A172 (cell line): ENCODE results near the gene ARHGAP26. TPM values are rescaled to one million over a fixed set of nuclear protein-coding genes. Genes with fewer than 3 reads are reported as not detected.

Source experiments
- DNase-seq: peaks from one replicate; pipeline ENCODE4 v3.0.0-alpha.2; 2015; ENCODE audit warnings: low spot score
- total RNA-seq: library from RNA; depleted of rRNA; stranded (reverse); fragments of >200 nt; shearing (Covaris generic); gene quantifications from 2 replicates; pipeline ENCODE4 v1.2.3, GENCODE V29; 2014

The ARHGAP26 gene
- total RNA-seq, 1 experiment from 2014 or later = 1.6 TPM

DNA sequence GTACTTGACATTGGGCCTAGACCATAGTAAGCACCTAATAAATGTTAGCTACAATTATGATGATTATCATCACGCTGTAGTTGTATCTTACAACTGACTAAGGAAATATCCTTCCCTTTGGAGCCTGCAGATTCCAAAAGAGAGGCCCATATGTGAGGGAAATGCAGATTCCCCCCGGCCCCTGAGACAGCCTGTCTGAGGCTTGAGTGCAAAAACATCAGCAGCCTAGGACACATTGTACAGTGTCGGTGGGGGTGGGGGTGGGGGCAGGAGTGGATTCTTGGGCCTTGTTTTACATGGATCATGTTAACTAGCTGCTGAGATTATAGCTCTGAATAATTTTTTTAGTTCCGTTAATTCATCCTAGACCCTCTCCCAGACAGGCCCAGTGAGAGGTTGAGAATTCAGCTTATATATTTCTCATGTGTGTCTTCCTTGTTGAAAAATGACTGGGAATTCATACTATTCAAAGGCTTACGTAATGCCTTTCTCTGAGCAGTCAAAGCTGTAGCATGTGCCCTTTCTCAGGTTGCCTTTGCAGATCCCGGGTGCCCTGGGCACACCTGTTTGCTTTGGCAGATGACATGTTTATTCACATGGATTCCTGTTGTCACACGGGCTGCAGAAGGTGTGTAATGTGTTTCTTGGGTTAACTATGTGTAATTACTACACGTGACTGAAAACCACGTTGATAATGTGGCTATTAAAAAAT is 370.5 kb downstream of the ARHGAP26 start:
- no peak for DNase-seq

- peak; percentile 41 for DNase-seq
These were observed 371.5 kb downstream of the ARHGAP26 start for GRCh38 chr5:143141652-143142051.

DNA sequence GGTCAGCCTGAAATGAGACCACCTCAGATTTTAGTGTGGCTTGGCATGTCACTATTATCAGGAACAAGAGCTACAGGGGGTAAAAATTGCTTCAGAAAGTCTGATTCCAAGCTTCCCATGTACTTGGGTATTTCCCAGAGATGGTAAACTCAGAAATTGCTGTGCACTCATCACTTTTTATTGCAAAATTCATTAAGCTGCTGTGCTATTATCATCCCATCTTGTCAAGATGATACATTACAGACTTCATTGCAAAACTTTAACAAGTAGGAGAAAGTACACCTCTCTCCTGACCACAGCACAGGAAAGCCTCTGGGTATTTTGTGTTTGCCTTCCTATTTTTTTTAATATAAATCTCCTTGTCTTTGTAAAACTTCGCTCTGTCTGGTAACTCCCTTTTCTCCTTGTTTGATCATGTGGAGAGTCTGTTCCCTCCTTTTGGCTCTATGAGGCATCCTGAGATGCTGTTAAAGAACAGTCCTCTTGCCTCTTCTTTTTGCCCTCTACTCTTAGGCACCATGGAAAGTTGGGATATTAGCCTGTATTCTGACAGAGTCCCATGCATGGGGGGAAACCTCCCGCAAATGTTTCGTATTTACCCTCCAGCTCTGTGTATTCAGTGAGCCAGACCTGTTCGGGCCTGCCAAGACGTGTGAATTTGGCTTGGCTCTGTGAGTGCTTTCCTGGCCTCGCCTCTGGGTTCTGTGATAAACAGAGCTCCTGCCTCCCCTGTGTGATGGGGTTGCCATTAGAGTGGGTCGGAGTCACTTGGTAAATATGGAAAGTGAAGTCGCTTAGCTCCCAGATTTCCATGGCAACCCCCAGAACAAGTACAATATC is 372.6 kb downstream of the ARHGAP26 start:
- DNase-seq = peak; percentile 85

GRCh38 chr5:143143973-143144372 is 373.8 kb downstream of the ARHGAP26 start:
- DNase-seq = peak; percentile 39

GRCh38 chr5:143145243-143146160 is 375.3 kb downstream of the ARHGAP26 start:
- DNase-seq = no peak

DNA sequence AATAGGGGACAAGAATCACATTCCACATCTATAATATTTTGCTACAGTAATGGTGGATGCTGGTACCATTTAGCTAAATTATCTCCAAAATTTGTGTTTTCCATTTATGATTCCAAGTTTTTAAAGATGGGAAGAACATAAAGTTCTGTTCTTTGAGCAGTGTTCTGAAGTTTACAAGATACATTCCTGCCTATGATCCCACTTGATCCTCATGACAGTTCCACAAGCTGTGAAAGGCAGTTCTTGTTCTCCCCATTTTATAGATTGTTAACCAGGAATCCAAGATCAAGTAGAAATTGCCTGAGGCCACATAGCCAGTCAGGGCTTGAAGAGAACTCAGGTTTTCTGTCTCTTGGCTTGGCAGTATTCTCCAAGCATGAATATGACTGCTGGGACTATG is 376.0 kb downstream of the ARHGAP26 start:
- DNase-seq = no peak

GRCh38 chr5:143147383-143147782 is 377.2 kb downstream of the ARHGAP26 start:
- DNase-seq = no peak

DNA sequence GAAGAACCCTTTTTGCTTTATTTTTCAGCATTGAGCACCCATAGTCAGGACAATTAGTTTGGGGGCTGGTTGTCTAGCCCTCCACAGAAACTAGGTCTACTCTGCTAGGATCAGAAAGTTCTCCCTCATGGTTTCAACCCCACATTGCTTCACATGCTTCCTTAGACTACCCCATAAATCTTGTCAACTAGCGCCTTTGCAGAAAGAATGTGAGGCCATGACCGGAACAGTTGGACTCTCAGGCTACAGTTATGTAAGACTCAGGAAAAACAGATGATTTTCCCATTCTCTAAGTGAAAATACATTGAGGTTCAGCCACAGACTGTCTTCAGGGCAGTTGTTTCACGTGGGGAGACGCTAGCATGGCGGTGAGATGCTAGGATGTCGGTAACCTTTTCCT is 377.7 kb downstream of the ARHGAP26 start:
- no peak for DNase-seq

GRCh38 chr5:143148771-143149170 is 378.6 kb downstream of the ARHGAP26 start:
- DNase-seq = no peak

DNA sequence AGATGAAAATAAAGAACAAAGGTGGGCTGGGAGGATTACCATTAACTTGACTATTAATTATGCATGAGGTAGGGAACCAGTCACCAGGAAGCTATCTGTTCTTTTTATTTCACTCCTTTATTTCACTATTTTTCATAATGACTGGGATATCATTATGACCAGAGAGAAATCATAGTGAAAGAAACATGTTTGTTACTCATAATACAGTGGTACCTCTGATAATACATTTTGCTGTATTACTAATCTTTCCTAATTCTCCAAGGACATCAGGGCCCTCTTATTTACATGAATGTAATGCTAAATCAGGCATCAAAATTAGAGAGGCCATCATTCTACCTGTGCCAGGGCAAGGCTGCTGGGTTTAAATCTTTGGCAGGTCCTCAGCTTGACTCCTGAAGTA is 379.6 kb downstream of the ARHGAP26 start:
- DNase-seq = no peak

DNA sequence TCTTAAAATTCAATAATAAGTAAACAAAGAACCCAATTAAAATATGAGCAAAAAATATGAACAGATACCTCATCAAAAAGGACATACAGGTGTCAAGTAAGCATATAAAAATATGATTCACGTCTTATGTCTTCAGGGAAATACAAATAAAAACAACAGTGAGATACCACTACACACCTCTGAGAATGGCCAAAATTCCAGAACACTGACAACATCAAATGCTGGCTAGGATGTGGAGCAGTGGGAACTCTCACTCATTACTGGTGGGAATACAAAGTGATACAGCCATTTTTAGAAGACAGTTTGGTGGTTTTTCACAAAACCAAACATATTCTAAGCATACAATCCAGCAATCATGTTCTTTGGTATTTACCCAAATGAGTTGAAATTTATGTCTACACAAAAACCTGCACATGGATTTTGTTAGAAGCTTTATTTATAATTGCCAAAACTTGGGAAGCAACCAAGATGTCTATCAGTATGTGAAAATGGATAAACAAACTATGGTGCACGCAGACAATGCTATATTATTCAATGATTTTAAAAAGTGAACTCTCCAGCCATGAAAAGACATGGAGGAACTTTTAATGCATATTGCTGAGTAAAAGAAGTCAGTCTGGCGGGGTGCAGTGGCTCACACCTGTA is 381.0 kb downstream of the ARHGAP26 start:
- no peak for DNase-seq

DNA sequence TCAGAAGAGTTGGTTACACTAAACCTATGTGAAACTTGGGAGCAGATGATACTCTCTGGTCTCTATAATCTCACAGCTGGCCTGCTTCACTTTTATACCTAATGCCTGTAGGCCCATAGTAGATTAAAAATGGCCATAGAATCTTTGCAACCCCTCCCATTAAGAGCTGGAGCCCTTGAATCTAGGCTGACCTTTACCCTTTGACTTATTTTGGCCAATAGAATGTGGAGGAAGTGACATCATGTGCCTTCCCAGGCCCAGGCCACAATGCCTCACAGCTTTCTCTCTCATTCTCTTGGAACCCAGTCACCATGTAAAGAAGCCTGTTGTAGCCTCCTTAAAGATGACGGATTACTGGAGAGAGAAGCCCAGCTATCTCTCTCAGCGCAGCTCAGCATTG is 382.3 kb downstream of the ARHGAP26 start:
- no peak for DNase-seq

DNA sequence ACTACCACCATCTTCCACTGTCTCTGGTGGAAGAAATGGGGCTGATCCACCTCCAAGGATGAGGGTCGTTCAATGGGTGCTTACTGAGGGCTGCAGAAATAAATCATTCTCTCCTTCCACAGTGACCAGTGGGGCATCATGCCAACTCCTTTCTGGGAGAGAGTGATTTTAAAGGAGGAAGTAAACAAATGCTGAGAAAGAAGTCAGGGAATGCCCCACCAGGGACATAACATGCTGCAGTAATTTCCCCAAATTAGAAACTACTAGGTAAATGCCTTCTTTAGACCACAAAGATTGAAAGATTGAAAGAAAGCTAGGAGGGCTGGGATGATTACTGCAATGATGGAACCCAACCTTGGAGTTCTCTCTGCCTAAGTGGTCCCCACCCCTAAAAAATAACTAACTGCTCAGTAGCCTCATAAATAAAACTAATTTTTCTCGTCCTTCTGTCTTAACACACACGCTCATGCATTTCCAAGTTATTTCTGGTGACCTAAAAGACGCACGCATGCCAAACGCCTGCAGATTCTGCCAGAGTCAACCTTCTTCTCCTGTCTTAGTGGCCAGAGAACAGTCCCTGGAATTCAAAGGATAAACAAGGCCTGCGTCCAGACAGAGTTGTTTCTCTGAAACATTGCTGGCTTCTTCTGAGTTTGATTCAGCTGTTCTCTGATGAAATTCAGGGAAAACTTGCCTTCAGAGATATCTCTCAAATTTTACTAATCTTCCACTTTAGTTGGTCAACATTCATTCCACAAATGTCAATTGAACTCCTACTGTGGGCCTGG is 383.3 kb downstream of the ARHGAP26 start:
- no peak for DNase-seq

- DNase-seq = peak; percentile 56
These were observed 384.6 kb downstream of the ARHGAP26 start for GRCh38 chr5:143154510-143155370.

DNA sequence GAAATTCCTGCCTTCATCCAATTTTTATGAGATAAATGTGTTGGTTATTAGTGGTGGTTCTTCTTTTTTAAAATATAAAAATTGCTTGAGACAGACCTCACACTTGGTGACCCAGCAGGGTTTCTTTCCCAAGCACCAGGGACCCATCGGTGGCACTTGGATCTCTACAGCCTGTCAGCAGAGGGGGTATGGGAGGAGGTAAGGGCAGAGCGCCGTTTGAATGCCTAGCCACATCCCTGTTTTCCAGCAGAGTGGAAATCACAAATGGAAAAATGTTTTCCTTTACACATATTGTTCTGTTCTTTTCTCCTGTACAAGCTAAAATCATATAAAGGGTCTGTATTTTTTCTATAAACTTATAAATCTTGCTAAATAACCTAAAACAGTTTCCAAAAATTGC is 385.3 kb downstream of the ARHGAP26 start:
- no peak for DNase-seq

DNA sequence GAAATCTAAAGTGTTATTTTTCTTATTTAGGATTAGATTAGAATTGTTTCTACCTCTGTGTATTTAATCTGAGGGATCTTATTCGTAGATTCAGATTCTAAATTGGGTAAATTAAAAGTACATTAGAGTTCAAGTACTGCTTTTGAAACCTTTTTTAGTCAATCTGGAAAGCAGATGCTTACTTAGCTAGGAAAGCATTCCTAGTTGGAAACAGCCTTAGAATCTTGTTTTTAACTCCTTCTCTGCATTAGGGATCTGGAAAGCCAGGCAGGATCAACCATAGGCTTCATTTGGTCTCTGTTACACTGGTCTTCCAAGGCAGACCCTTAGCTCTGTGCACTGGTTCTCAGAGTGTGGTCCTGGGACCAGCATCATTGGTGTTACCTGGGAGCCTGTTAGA is 385.9 kb downstream of the ARHGAP26 start:
- DNase-seq = no peak

- DNase-seq = no peak
These were observed 386.4 kb downstream of the ARHGAP26 start for GRCh38 chr5:143156572-143156971.

DNA sequence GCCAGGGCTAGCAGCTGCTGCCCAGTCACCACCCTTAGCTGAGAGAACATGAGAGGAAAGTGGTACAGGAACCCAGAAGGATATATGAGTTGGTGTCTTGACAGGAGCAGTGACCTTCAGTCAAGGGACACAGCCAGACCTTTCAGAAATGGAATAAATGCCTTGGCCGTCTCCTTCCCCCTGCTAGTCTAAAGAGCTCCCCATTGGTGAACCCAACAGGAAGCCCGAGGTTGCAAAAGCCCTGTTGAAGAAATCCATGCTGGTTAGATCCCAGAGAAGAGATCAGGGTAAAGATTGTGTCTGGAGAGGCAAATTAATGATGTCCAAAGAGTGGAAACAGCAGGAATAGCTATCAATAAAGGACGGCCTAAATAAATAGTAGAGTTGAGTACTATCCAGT is 388.9 kb downstream of the ARHGAP26 start:
- no peak for DNase-seq

GRCh38 chr5:143161885-143162540 is 391.8 kb downstream of the ARHGAP26 start:
- DNase-seq = no peak
